ENCODE measurements around the gene CHCHD6. TPM values are rescaled to one million over a fixed set of nuclear protein-coding genes. Genes with fewer than 3 reads are reported as not detected.

CHCHD6 gene
- total and polyA plus RNA-seq, 2 experiments from 2014 or later, result 15.8 to 21.4 TPM

DNA sequence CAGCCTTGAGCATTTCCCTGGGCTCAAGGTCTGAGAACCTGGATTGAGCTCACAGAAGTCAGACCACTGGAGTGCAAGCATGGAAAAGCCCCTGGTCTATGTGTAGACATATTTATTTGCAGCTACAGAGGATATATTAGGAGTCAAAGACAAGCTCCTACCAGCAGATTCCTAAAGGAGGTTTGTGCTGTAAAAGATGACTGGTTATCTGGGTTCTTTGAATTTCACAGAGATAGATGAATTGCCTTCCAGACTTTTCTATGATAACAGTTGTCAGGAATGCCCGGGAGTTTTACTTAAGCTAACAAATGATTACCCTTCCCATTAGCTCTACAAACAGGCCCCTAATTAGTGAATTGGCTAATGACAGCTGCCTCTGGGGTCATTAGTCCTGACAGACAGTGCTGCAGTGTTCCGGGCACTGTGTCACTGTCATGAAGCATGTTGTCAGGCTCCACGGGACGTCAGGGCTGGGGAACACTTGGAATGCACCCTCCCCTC lies 230.0 kb downstream of the CHCHD6 start:
- Histone ChIP-seq H3K27ac (no peak overlapping the region), H3K9ac (no peak overlapping the region), H3K4me2 (ENCODE audit: unreplicated experiment) (no peak overlapping the region), H3K27me3 (replicated peaks; ENCODE audit: insufficient read depth) (no peaks in the 10 kb centered on the region), H3K79me2 (ENCODE audit: insufficient read depth) (no peaks in the 10 kb centered on the region), H3F3A (ENCODE audit: insufficient read depth) (no peaks in the 10 kb centered on the region; the same call in 1 of the 2 replicates), H3K36me3 (ENCODE audit: low read depth) (no peaks in the 10 kb centered on the region), H3K9me2 (ENCODE audit: insufficient read depth) (no peaks in the 10 kb centered on the region), H2AFZ (no peak overlapping the region), H3K4me3 (no peak overlapping the region), H4K20me1 (ENCODE audit: insufficient read depth) (no peaks in the 10 kb centered on the region), H3K9me3 (ENCODE audit: low read depth) (no peaks in the 10 kb centered on the region), H3K4me1 (ENCODE audit: insufficient read depth) (peaks cover 8% of the 10 kb centered on the region)
- in situ Hi-C loops (cut with MboI), result no loop called here
- TF ChIP-seq EZH2phosphoT487 (IDR thresholded peaks at IDR 0.05; ENCODE audit: insufficient read depth, low read depth) (no peak), EZH2 (IDR thresholded peaks at IDR 0.05; ENCODE audit: insufficient read depth, poor library complexity, severe bottlenecking) (no peak)
- DNase-seq, result peak; percentile 48
- WGBS, 2 experiments (ENCODE audit: low coverage in 1 of 2, low lambda C conversion rate in 2 of 2, missing lambda C conversion rate in 2 of 2), result 65 to 79% methylated on average over 4 of the region's 4 CpGs

DNA sequence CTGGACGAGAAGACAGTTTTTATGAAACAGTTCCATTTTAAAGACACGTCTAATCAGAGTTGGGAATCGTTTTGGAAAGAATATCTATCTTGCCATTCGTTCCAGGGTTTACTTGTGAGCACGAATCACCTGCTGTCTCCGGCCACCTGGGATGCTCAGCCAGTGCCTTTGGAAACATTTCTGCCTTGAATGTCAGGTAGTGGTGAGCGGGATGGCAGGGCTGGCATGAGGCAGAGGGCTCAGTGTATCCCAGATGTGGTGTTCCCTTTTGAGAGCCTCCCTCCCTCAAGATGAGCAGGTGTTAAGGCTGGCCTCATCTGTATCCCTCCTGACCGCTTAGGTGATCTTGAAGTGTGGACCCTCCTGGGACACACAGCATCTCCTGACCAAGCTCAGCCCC lies 231.0 kb downstream of the CHCHD6 start:
- Histone ChIP-seq H4K20me1 (ENCODE audit: insufficient read depth) (no peaks in the 10 kb centered on the region), H3K4me2 (ENCODE audit: unreplicated experiment) (no peak overlapping the region), H3K9me2 (ENCODE audit: insufficient read depth) (no peaks in the 10 kb centered on the region), H3K27me3 (replicated peaks; ENCODE audit: insufficient read depth) (no peaks in the 10 kb centered on the region), H2AFZ (no peak overlapping the region), H3K9me3 (ENCODE audit: low read depth) (no peaks in the 10 kb centered on the region), H3K79me2 (ENCODE audit: insufficient read depth) (no peaks in the 10 kb centered on the region), H3K36me3 (ENCODE audit: low read depth) (no peaks in the 10 kb centered on the region), H3K27ac (no peak overlapping the region), H3K4me1 (ENCODE audit: insufficient read depth) (peaks cover 8% of the 10 kb centered on the region), H3K4me3 (no peak overlapping the region), H3K9ac (no peak overlapping the region), H3F3A (ENCODE audit: insufficient read depth) (no peaks in the 10 kb centered on the region; the same call in 1 of the 2 replicates)
- no peak for DNase-seq
- no peak for TF ChIP-seq EZH2phosphoT487 (IDR thresholded peaks at IDR 0.05; ENCODE audit: insufficient read depth, low read depth)
- TF ChIP-seq EZH2 (IDR thresholded peaks at IDR 0.05; ENCODE audit: insufficient read depth, poor library complexity, severe bottlenecking), result no peak
- 93 to 96% methylated on average over 8 of the region's 8 CpGs for WGBS, 2 experiments (ENCODE audit: low coverage in 1 of 2, low lambda C conversion rate in 2 of 2, missing lambda C conversion rate in 2 of 2)
- in situ Hi-C loops (cut with MboI), result no loop called here

DNA sequence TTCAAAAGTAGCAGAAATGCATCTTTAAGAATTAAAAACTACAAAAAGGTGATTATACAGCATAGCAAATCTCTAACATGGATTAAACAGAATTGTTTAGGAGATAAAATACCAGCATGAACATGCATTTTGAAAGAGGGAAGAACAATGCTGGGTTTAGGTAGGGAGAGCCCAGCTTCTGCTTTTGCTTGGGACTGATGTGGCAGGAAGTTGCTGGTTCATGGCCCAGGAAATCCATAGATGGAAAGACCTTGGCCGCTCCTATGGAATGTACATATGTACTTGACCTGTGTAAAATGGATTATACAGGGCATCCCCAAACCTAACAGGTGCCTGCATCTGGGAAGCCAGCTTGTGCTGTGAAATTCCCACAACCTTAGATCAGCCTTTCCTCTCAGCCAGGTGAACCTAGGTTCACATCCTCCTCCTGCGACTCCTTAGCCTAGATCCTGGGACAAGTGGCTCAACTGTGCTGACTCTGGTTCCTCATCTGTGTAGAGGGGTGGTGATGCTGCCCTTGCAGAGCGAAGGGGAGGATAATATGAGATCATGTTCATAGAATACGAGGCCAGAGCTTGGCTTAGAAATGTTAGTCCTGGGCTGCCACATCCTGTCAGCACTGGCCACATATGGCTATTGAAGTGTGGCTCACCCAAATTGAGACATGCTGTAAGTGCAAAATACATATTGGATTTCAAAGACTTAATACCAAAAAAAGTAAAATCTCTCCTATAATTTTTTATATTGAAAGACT lies 231.9 kb downstream of the CHCHD6 start:
- peaks cover 8% of the 10 kb centered on the region for H3K4me1 ChIP-seq (ENCODE audit: insufficient read depth)
- no peak for TF ChIP-seq EZH2phosphoT487 (IDR thresholded peaks at IDR 0.05; ENCODE audit: insufficient read depth, low read depth)
- TF ChIP-seq EZH2 (IDR thresholded peaks at IDR 0.05; ENCODE audit: insufficient read depth, poor library complexity, severe bottlenecking), result no peak
- in situ Hi-C loops (cut with MboI), result no loop called here
- H3K9me2 ChIP-seq (ENCODE audit: insufficient read depth), result no peaks in the 10 kb centered on the region
- H3K4me3 ChIP-seq, result no peak overlapping the region
- H3K27me3 ChIP-seq (replicated peaks; ENCODE audit: insufficient read depth), result no peaks in the 10 kb centered on the region
- H4K20me1 ChIP-seq (ENCODE audit: insufficient read depth), result no peaks in the 10 kb centered on the region
- H3K36me3 ChIP-seq (ENCODE audit: low read depth), result no peaks in the 10 kb centered on the region
- DNase-seq, result no peak
- no peak overlapping the region for H3K27ac ChIP-seq
- no peaks in the 10 kb centered on the region for H3K9me3 ChIP-seq (ENCODE audit: low read depth)
- H3K79me2 ChIP-seq (ENCODE audit: insufficient read depth), result no peaks in the 10 kb centered on the region
- no peak overlapping the region for H3K9ac ChIP-seq
- H2AFZ ChIP-seq, result no peak overlapping the region
- 88 to 93% methylated on average over 4 of the region's 4 CpGs for WGBS, 2 experiments (ENCODE audit: low coverage in 1 of 2, low lambda C conversion rate in 2 of 2, missing lambda C conversion rate in 2 of 2)
- no peaks in the 10 kb centered on the region; the same call in 1 of the 2 replicates for H3F3A ChIP-seq (ENCODE audit: insufficient read depth)
- no peak overlapping the region for H3K4me2 ChIP-seq (ENCODE audit: unreplicated experiment)

DNA sequence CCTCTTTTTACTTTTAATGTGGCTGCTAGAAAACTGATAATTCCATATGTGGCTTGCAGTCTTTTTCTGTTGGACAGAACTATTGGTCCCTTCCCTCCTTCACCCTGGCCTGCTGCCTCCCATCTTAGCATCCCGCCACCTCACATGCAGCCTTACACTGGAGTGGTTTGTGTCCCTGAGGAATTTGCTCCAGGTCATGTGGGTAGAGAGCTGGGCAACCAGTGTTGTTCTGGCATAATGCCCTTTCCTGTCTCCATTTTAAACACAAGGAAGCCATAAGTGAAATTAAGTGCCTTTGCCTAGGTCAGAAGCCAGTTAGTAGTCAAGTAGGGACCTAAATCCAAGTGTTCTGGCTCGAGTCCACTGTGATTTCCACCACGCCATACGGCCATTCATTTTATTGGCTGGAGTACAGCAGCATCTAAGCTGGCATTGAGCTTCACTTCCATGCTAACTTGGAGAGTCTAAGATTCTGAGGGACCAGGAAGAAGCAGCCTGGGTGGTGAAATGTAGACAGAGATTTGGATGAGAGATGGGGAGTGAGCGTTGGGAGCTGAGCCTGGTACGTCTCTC lies 232.9 kb downstream of the CHCHD6 start:
- WGBS, 2 experiments (ENCODE audit: low coverage in 1 of 2, low lambda C conversion rate in 2 of 2, missing lambda C conversion rate in 2 of 2), result 96 to 98% methylated on average over 6 of the region's 6 CpGs
- Histone ChIP-seq H4K20me1 (ENCODE audit: insufficient read depth) (no peaks in the 10 kb centered on the region), H3K9ac (no peak overlapping the region), H3K79me2 (ENCODE audit: insufficient read depth) (no peaks in the 10 kb centered on the region), H3F3A (ENCODE audit: insufficient read depth) (no peaks in the 10 kb centered on the region; the same call in 1 of the 2 replicates), H3K36me3 (ENCODE audit: low read depth) (no peaks in the 10 kb centered on the region), H3K27ac (no peak overlapping the region), H3K9me2 (ENCODE audit: insufficient read depth) (no peaks in the 10 kb centered on the region), H3K4me3 (no peak overlapping the region), H3K4me2 (ENCODE audit: unreplicated experiment) (no peak overlapping the region), H3K27me3 (replicated peaks; ENCODE audit: insufficient read depth) (no peaks in the 10 kb centered on the region), H3K9me3 (ENCODE audit: low read depth) (no peaks in the 10 kb centered on the region), H3K4me1 (ENCODE audit: insufficient read depth) (peaks cover 8% of the 10 kb centered on the region), H2AFZ (no peak overlapping the region)
- no peak for TF ChIP-seq EZH2 (IDR thresholded peaks at IDR 0.05; ENCODE audit: insufficient read depth, poor library complexity, severe bottlenecking)
- TF ChIP-seq EZH2phosphoT487 (IDR thresholded peaks at IDR 0.05; ENCODE audit: insufficient read depth, low read depth), result no peak
- in situ Hi-C loops (cut with MboI), result no loop called here
- DNase-seq, result no peak
